ENCODE measurements around the gene ZNF35. TPM values are rescaled to one million over a fixed set of nuclear protein-coding genes. Genes with fewer than 3 reads are reported as not detected.
A peak's percentile ranks its signal among the peaks of the same experiment; 100 is the strongest.
"Not testable (repeated sequence)": the region's sequence is repeated elsewhere in the genome, so short reads cannot be mapped to it uniquely, and the experiment has no call there.

The ZNF35 gene
- 0.13 TPM in 2 replicates for total RNA-seq (2014; rRNA removed; shearing (Covaris generic))
- polyA plus RNA-seq (2015; cell fraction: cytosol; rRNA removed) = 0.18 and 0.49 TPM in 2 replicates
- 1.0 and 2.9 TPM in 2 replicates for polyA plus RNA-seq (2015; cell fraction: nucleus; rRNA removed)

DNA sequence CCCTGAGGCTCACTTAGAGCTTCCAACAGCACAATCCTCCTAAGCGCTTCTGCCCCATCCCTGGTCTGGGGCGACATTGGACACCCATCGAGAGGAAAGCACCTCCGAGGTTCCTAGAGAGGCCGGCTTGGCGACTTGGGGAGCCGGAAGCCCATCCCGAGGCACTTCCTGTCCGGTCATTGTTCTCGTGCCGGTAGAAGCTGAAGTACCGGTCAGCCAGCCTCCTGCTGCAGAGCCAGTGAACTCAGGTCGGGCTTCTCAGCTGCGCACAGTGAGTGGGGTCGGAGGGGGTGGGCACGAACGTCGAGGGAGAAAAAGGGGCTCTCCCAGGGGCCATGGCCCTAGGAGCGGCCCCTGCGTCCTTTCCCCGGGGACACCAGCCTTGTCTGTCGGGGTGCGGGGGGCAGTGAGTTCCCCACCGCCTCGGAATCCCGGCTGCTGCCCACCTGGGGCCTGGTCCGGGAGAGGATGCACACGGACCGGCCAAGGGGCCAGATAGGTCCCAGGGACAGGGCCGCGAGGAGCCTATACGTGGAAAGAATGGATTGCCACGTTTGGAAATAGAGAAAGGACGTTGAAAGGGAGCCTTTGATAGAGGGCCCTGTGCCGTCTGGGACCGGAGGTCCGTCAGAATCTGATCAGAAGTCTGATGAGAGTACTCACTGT lies at the start of gene ZNF35:
Gene ZNF35 (plus strand): TSS at position 169 of the 666 bp plus-strand sequence. CDS start 2,336 bp downstream, outside the sequence.
- DNase-seq (ENCODE audit: low read depth, low spot score) = no peak

DNA sequence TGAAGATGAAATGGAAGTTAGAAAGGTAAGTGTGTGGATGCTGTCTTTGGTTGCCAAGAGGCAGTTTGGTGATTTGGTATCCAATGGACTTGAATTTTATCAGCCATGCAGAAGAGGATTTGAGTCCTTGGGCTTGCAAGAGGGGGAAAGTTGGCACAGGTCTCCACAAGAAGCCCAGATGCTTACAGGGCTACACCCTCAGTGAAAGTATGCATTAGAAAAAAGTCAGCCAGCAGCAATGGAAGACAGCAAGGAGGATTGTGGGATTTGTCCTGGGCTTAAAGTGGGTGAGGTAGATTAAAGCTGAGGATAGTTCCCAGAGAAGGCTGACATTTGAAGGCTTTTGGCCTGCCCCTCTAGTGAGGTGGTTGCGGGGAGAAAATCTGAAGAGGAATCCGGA lies 46.8 kb upstream of the ZNF35 start:
- in situ Hi-C loops (cut with HindIII; ENCODE audit: low pct_unique_long_range_greater_than_20kb, low sequenced_read_pairs) = no loop called here
- no peak for DNase-seq (ENCODE audit: low read depth, low spot score)

More for the DNA sequence above, at the start of gene ZNF35:
- in situ Hi-C loops (cut with HindIII; ENCODE audit: low pct_unique_long_range_greater_than_20kb, low sequenced_read_pairs) = no loop called here

DNA sequence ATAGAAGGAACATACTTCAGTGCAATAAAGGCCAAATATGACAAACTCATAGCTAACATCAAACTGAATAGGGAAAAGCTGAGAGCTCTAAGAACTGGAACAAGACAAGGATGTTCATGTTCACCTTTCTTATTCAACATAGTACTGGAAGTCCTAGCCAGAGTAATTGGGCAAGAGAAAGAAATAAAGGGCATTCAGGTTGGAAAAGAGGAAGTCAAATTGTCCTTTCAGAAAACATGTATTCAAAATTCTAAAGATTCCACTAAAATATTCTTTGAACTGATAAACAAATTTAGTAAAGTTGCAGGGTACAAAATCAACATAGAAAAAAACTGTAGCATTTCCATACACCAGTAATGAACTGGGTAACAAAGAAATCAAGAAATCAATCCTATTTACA lies 35.9 kb upstream of the ZNF35 start:
- DNase-seq (ENCODE audit: low read depth, low spot score) = no peak
- in situ Hi-C loops (cut with HindIII; ENCODE audit: low pct_unique_long_range_greater_than_20kb, low sequenced_read_pairs) = no loop called here

DNA sequence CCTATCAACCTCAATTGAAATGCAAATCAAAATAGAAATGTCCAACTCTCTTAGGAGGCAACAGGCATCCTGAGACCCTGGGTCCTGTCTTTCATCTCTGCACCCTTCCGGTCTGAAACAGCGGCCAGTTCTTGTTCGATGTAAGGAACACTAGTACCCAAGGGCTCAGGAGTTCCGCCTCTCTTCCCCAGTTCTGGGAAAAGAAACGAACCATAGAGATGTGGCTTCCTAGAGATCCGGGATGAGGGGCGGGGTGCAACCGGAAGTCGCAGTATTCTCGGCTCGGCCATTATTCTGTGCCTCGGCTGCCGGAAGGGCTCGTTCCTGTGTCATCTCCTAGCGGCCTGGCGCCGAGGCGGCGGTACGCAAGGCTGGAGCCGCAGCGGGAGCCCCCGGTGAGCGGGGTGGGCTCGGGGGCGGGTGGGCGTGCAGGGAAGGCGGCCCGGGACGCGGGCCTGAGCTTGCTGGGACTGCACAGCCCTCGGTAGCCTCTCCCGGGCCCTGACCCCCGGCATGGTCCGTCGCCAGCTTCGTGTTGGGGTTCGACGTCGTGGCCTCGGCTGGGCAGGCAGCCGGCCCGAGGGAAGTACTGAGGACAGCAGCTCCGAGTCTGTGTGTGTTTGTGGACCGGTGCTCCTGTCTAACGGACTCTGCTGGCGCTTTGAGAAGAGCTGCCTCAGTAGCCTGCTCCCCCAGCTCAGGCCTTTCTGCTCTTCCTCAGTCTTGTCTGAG lies 23.6 kb upstream of the ZNF35 start, which contains the start of gene ZNF197:
Gene ZNF197 (plus strand): TSS at position 288 of the 732 bp plus-strand sequence. CDS start 4,119 bp downstream, outside the sequence.
- in situ Hi-C loops (cut with HindIII; ENCODE audit: low pct_unique_long_range_greater_than_20kb, low sequenced_read_pairs) = no loop called here
- peak; percentile 55 for DNase-seq (ENCODE audit: low read depth, low spot score)

DNA sequence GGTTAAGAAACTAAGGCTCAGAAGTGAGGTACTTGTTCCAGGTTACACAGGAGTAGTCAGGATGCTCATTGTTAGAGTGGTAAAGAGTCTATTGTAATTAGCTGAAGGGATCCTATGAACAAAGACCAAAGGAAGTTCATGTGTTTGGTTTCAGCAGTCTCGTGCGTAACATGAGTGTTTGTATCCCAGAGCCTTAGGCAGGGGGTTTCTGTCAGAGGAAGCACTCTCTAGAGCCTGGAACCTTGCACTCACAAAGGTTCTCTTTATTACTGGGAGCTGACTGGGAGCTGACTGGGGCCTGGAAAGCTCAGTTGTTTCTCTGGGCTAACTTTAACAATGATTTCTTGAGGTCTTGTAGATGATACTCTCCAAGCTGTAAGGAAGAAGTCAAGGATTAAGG lies 19.8 kb upstream of the ZNF35 start:
- peak; percentile 84 for DNase-seq (ENCODE audit: low read depth, low spot score)
- in situ Hi-C loops (cut with HindIII; ENCODE audit: low pct_unique_long_range_greater_than_20kb, low sequenced_read_pairs) = no loop called here

DNA sequence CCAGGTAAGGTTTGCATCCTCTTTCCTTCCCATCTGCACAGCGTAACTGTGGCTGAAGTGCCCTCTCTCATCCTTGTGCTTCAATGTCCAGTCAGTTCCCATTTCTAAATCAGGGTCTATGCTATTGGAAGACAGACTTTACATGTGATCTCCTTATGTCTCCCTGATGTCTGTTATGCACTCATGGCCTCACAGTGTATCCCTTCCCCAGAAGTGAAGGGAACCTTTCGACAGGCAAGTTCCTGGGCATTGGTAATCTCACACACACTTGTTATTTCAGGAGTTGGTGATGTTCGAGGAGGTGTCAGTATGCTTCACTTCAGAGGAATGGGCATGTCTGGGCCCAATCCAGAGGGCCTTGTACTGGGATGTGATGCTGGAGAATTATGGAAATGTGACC lies 16.3 kb upstream of the ZNF35 start:
- no peak for DNase-seq (ENCODE audit: low read depth, low spot score)
- in situ Hi-C loops (cut with HindIII; ENCODE audit: low pct_unique_long_range_greater_than_20kb, low sequenced_read_pairs) = no loop called here

DNA sequence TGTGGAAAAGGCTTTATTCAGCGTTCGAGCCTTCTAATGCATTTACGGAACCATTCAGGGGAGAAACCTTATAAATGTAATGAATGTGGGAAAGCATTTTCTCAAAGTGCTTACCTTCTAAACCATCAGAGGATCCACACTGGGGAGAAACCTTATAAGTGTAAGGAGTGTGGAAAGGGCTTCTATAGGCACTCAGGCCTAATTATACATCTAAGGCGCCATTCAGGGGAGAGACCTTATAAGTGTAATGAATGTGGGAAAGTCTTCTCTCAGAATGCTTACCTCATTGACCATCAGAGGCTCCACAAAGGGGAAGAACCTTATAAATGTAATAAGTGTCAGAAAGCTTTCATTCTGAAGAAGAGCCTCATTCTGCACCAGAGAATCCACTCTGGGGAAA lies 6.2 kb upstream of the ZNF35 start:
- no peak for DNase-seq (ENCODE audit: low read depth, low spot score)

DNA sequence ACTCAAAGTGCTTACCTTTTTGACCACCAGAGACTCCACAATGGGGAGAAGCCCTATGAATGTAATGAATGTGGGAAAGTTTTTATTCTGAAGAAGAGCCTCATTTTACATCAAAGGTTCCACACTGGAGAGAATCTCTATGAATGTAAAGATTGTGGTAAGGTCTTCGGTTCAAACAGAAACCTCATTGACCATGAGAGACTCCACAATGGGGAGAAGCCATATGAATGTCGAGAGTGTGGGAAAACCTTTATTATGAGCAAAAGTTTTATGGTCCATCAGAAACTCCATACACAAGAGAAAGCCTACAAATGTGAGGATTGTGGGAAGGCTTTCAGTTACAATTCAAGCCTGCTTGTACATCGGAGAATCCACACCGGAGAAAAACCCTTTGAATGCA lies 5.5 kb upstream of the ZNF35 start:
- in situ Hi-C loops (cut with HindIII; ENCODE audit: low pct_unique_long_range_greater_than_20kb, low sequenced_read_pairs) = no loop called here

More for the DNA sequence above, 6.2 kb upstream of the ZNF35 start:
- in situ Hi-C loops (cut with HindIII; ENCODE audit: low pct_unique_long_range_greater_than_20kb, low sequenced_read_pairs) = no loop called here

DNA sequence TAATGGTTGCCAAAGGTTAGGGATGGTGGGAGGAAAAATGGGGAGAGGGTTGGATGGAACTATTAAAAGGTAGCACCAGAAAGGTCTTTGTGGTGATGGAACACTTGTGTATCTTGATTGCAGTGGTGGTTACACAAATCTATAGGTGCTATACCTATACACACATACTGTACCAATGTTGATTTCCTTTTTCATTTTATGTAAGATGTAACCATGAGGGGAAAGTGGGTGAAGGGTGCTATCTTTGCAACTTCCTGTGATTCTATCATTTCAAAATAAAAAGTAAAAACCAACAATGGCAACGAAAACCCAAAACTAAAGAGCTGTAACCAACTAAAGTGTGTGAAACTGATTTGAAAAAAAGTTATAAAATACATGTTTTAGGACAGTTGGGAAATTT lies 761 bp upstream of the ZNF35 start:
- in situ Hi-C loops (cut with HindIII; ENCODE audit: low pct_unique_long_range_greater_than_20kb, low sequenced_read_pairs) = no loop called here
- DNase-seq (ENCODE audit: low read depth, low spot score) = no peak

More for the DNA sequence above, 5.5 kb upstream of the ZNF35 start:
- no peak for DNase-seq (ENCODE audit: low read depth, low spot score)

DNA sequence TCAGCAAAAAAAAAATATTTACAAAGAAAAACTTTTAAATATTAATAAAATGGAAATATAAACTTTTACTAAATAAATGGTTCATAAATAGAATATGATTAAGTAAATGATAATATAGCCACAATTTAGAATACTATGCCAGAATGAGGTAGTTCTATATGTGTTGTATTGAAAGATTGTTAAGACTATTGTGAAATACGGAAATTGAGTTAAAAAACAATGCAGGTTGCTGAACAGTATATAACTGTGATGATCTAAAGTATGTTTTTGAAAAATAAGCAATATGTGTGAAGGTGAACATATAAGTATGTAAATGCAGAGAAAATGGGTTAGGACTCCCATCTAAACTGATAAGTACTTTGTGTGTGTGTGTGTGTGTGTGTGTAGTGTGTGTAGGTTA lies 1.2 kb downstream of the ZNF35 start:
- no peak for DNase-seq (ENCODE audit: low read depth, low spot score)
- in situ Hi-C loops (cut with HindIII; ENCODE audit: low pct_unique_long_range_greater_than_20kb, low sequenced_read_pairs) = no loop called here

DNA sequence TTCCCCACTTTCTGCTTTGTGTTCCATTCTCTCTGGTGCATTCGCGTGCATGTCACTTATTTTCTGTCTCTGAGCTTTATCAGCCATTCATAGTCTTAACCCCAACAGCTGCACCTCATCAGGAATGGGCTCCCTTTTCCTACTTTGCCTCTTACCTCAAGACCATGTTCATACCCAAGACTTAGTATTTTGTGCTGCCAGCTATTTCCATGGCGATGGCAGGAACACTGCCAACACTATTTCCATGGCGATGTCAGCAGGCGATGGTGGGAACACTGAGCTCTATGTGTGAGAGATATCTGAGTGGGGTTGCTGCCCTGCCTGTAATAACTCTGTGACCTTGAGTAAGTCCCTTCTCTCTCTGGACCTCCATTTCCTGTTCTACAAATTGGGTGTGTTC lies 5.5 kb downstream of the ZNF35 start:
- DNase-seq (ENCODE audit: low read depth, low spot score) = no peak
- in situ Hi-C loops (cut with HindIII; ENCODE audit: low pct_unique_long_range_greater_than_20kb, low sequenced_read_pairs) = no loop called here

DNA sequence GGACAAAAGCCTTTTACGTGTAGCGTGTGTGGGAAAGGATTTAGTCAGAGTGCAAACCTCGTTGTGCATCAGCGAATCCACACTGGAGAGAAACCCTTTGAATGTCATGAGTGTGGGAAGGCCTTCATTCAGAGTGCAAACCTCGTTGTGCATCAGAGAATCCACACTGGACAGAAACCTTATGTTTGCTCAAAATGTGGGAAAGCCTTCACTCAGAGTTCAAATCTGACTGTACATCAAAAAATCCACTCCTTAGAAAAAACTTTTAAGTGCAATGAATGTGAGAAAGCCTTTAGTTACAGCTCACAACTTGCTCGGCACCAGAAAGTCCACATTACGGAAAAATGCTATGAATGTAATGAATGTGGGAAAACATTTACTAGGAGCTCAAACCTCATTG lies 10.5 kb downstream of the ZNF35 start:
- in situ Hi-C loops (cut with HindIII; ENCODE audit: low pct_unique_long_range_greater_than_20kb, low sequenced_read_pairs) = no loop called here
- DNase-seq (ENCODE audit: low read depth, low spot score) = no peak

DNA sequence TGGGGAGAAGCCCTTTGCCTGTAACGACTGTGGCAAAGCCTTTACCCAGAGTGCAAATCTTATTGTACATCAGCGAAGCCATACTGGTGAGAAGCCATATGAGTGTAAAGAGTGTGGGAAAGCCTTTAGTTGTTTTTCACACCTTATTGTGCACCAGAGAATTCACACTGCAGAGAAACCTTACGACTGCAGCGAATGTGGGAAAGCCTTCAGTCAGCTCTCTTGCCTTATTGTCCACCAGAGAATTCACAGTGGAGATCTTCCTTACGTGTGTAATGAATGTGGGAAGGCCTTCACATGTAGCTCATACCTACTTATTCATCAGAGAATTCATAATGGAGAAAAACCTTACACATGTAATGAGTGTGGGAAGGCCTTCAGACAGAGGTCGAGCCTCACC lies 10.9 kb downstream of the ZNF35 start:
- DNase-seq (ENCODE audit: low read depth, low spot score) = no peak

DNA sequence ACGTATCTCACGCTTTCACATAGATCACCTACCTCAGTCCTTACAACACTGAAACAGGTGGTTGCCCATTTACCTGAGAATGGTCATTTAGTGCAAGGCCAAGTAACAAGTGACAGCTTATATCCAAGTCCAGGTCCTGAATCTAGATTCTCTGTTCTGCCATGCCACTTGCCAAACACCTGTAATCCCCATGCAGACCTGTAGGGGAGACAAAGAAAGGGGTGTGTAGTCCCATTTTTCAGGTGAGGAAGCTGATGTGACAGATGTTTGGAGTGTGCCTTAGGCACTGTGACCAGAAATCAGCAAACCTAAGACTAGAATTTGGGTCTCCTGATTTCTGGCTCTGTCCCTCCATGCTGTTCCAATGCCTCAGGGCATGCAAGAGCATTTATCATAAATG lies 12.7 kb downstream of the ZNF35 start:
- in situ Hi-C loops (cut with HindIII; ENCODE audit: low pct_unique_long_range_greater_than_20kb, low sequenced_read_pairs) = no loop called here
- no peak for DNase-seq (ENCODE audit: low read depth, low spot score)

More for the DNA sequence above, 10.9 kb downstream of the ZNF35 start:
- in situ Hi-C loops (cut with HindIII; ENCODE audit: low pct_unique_long_range_greater_than_20kb, low sequenced_read_pairs) = no loop called here

DNA sequence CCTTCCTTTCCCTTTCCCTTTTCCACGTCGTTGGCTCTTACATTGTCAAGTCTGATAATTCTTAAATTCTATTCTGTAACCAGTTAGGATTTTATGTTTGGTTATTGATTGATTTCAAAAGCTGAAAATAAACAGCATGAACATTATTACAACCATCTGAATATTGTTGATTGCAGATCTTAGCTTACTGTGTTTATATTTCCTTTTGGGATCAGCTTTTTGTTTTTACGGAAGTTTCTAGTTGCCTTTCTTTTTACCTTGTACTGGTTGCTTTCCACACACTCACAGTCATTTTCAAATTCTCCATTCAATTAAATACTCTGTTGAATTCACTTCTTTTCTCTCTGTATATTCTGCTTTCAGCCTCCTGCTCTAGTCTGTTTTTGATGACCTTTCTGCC lies 16.6 kb downstream of the ZNF35 start:
- in situ Hi-C loops (cut with HindIII; ENCODE audit: low pct_unique_long_range_greater_than_20kb, low sequenced_read_pairs) = no loop called here
- DNase-seq (ENCODE audit: low read depth, low spot score) = no peak

DNA sequence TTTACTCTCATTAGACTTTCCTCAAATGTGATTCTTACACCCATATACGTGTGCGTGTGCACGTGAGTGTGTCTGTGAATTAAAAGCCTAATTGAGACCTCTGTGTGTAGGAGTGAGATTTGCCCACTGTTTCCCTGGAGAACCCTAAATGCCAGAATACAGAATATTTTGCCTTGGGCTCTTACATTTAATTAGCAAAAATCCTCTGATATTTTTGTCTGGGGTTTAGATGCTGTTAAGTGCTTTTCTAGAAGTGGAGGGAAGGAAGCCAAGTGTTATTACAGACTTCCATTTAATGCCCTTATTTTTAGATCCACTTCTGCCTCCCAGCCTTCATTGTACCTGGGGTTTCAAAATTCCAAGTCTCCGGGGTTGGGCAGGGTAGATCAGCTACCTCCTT lies 17.8 kb downstream of the ZNF35 start:
- DNase-seq (ENCODE audit: low read depth, low spot score) = no peak
- in situ Hi-C loops (cut with HindIII; ENCODE audit: low pct_unique_long_range_greater_than_20kb, low sequenced_read_pairs) = no loop called here

DNA sequence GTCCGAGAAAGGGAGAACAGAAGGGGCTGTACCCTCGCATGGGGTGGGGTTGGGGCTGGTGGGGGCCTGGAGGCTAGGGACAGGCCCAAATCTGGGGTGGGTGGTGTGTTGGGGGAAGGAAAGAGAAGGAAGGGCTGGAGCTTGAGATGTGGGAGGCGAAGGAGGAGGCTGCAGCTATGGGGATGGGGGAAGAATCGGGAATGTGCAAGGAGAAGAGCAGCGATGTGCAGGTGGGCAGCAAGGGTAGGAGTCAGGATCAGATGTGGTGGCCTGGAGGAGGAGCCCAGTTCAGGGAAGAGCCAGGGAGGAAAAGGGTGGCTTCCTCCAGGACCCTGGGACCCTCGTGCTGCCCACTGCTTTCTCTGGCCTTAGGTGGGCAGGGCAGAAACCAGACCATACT lies 21.2 kb downstream of the ZNF35 start:
- in situ Hi-C loops (cut with HindIII; ENCODE audit: low pct_unique_long_range_greater_than_20kb, low sequenced_read_pairs) = no loop called here
- no peak for DNase-seq (ENCODE audit: low read depth, low spot score)

DNA sequence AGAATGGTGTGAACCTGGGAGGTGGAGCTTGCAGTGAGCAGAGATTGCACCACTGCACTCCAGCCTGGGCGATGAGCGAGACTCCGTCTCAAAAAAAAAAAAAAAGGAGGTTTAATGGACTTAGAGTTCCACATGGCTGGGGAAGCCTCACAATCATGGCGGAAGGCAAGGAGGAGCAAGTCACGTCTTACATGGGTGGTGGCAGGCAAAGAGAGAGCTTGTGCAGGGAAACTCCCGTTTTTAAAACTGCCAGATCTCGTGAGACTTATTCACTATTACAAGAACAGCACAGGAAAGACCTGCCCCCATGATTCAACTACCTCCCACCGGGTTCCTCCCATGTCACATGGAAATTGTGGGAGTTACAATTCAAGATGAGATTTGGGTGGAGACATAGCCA lies 24.9 kb downstream of the ZNF35 start:
- DNase-seq (ENCODE audit: low read depth, low spot score); in situ Hi-C loops (cut with HindIII; ENCODE audit: low pct_unique_long_range_greater_than_20kb, low sequenced_read_pairs): not testable (repeated sequence)

DNA sequence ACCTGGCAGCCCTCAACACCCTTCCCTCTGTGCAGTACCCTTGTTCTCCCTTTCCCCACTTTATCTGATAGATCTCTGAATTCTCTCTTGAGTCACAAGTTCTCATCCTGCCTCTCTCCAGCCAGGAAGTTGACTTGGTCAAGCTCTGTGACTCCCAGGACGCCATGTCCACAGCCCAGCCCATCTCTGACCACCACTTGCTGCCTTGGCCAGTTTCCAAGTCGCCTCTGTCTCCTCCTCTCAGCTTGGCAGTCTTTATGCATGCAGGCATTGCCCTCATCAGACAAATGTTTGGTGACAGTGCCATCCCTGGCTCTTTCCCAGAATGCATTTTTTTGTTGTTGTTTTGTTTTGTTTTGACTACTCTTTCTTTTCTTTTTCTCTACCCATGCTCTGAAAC lies 25.7 kb downstream of the ZNF35 start:
- in situ Hi-C loops (cut with HindIII; ENCODE audit: low pct_unique_long_range_greater_than_20kb, low sequenced_read_pairs) = no loop called here
- DNase-seq (ENCODE audit: low read depth, low spot score) = no peak
